H1 (cell line): ENCODE measurements around the gene EPHB1. TPM values are rescaled to one million over a fixed set of nuclear protein-coding genes. Genes with fewer than 3 reads are reported as not detected.

Experiments used
- CTCF ChIA-PET: fragments of 300-600 bp; sonication (Branson Sonifier 250); formaldehyde crosslinking; loops from one replicate; lab custom pipeline; 2021; ENCODE audit not compliant: partially characterized antibody; lab: Charles Lee
- POLR2A ChIA-PET: fragments of 300-600 bp; sonication (Branson Sonifier 250); formaldehyde crosslinking; loops from one replicate; lab custom pipeline; 2021; ENCODE audit warnings: inconsistent platforms; ENCODE audit not compliant: partially characterized antibody; lab: Charles Lee
- DNase-seq, 2 experiments: peaks; one replicate each; pipeline versions ENCODE4 v3.0.0 to v3.0.0-alpha.2; 2010 to 2022; ENCODE audit warnings: low spot score in 2 of 2, low read depth in 1 of 2, mixed read lengths in 1 of 2
- FAIRE-seq: peaks from 2 replicates; lab custom pipeline; 2011; peaks lifted over from hg19 to GRCh38; lab: Jason Lieb, UNC
- H2AFZ ChIP-seq: 2 replicates; pipeline ENCODE4 v1.8.1; 2012; ENCODE audit warnings: low read length, inconsistent platforms
- H2AK5ac ChIP-seq: 2 replicates; pipeline ENCODE4 v1.6.1; 2013; ENCODE audit warnings: low read depth, low read length
- H2BK120ac ChIP-seq: replicated peaks from 2 replicates; pipeline ENCODE3; 2013; ENCODE audit warnings: low read depth, low read length, inconsistent platforms
- H2BK12ac ChIP-seq: 2 replicates; pipeline ENCODE4 v1.6.1; 2013; ENCODE audit warnings: low read depth, low read length
- H2BK15ac ChIP-seq: 2 replicates; pipeline ENCODE4 v1.6.1; 2013; ENCODE audit warnings: low read length
- H2BK20ac ChIP-seq: 2 replicates; pipeline ENCODE4 v1.6.1; 2013; ENCODE audit warnings: low read length
- H2BK5ac ChIP-seq: 2 replicates; pipeline ENCODE4 v1.6.1; 2013; ENCODE audit warnings: low read depth, low read length
- H3K14ac ChIP-seq: 2 replicates; pipeline ENCODE4 v1.6.1; 2013; ENCODE audit warnings: inconsistent platforms; ENCODE audit not compliant: insufficient read length
- H3K18ac ChIP-seq: 2 replicates; pipeline ENCODE4 v1.6.1; 2013; ENCODE audit warnings: low read length; ENCODE audit errors: extremely low read depth
- H3K23ac ChIP-seq: 2 replicates; pipeline ENCODE4 v1.6.1; 2013; ENCODE audit warnings: inconsistent platforms; ENCODE audit not compliant: insufficient read length
- H3K23me2 ChIP-seq: 2 replicates; pipeline ENCODE4 v1.6.1; 2013; ENCODE audit warnings: low read depth, low read length
- H3K27ac ChIP-seq: 2 replicates; pipeline ENCODE4 v1.6.1; 2011; ENCODE audit warnings: low read depth, low read length, inconsistent platforms
- H3K27me3 ChIP-seq, 4 experiments: replicated peaks in 1 of 4; 1 replicate in 1 of 4; 2 replicates in 3 of 4; pipeline versions ENCODE4 v1.6.1 to v1.8.1; 2011 to 2013; ENCODE audit warnings: low read length in 3 of 4, mild to moderate bottlenecking in 3 of 4, inconsistent platforms in 2 of 4, mixed read lengths in 2 of 4, moderate library complexity in 1 of 4; ENCODE audit not compliant: control insufficient read depth in 3 of 4, insufficient read depth in 3 of 4; ENCODE audit errors: extremely low read depth in 1 of 4
- H3K36me3 ChIP-seq, 4 experiments: 2 replicates each; pipeline versions ENCODE4 v1.6.1 to v1.8.1; 2011 to 2013; ENCODE audit warnings: mild to moderate bottlenecking in 4 of 4, low read length in 3 of 4, moderate library complexity in 2 of 4, control low read depth in 1 of 4, inconsistent platforms in 1 of 4; ENCODE audit not compliant: insufficient read depth in 4 of 4, control insufficient read depth in 2 of 4
- H3K4ac ChIP-seq: replicated peaks from 2 replicates; pipeline ENCODE3; 2013; ENCODE audit warnings: low read length, low read depth, mixed read lengths, inconsistent platforms; ENCODE audit not compliant: insufficient read length
- H3K4me1 ChIP-seq, 4 experiments: replicated peaks in 1 of 4; 1 replicate in 1 of 4; 2 replicates in 3 of 4; pipeline versions ENCODE4 v1.6.1 to v1.8.1; 2011 to 2013; ENCODE audit warnings: low read length in 3 of 4, inconsistent platforms in 2 of 4, mixed read lengths in 1 of 4; ENCODE audit not compliant: insufficient read depth in 4 of 4, control insufficient read depth in 3 of 4
- H3K4me2 ChIP-seq, 2 experiments: 2 replicates each; pipeline versions ENCODE4 v1.6.1 to v1.8.1; 2011 to 2013; ENCODE audit warnings: low read depth in 2 of 2, low read length in 2 of 2, control low read depth in 1 of 2, inconsistent platforms in 1 of 2, mild to moderate bottlenecking in 1 of 2; ENCODE audit not compliant: insufficient read depth in 1 of 2
- H3K4me3 ChIP-seq, 4 experiments: fragments of 200-600, 300-600 bp in 1 of 4; sonication (generic), shearing (Covaris generic), sonication (Bioruptor Twin) in 1 of 4; 2 replicates each; pipeline versions ENCODE4 v1.5.1 to v1.8.1; 2011 to 2016; ENCODE audit warnings: low read length in 4 of 4, low read depth in 3 of 4, control low read depth in 2 of 4, inconsistent platforms in 2 of 4, mild to moderate bottlenecking in 2 of 4, mixed read lengths in 1 of 4, moderate library complexity in 1 of 4; ENCODE audit not compliant: insufficient read depth in 2 of 4; ENCODE audit errors: extremely low read depth in 1 of 4
- H3K56ac ChIP-seq: replicated peaks from 2 replicates; pipeline ENCODE3; 2013; ENCODE audit warnings: low read depth, mild to moderate bottlenecking, mixed read lengths, low read length, inconsistent platforms; ENCODE audit not compliant: insufficient read length
- H3K79me1 ChIP-seq: 2 replicates; pipeline ENCODE4 v1.6.1; 2013; ENCODE audit warnings: low read depth, low read length, control low read depth
- H3K79me2 ChIP-seq, 2 experiments: 2 replicates each; pipeline versions ENCODE4 v1.6.1 to v1.8.1; 2012 to 2013; ENCODE audit warnings: low read length in 2 of 2, mild to moderate bottlenecking in 2 of 2, inconsistent platforms in 1 of 2; ENCODE audit not compliant: insufficient read depth in 2 of 2, control insufficient read depth in 1 of 2
- H3K9ac ChIP-seq, 4 experiments: replicated peaks in 1 of 4; 1 replicate in 1 of 4; 2 replicates in 3 of 4; pipeline versions ENCODE4 v1.6.1 to v1.8.1; 2011 to 2013; ENCODE audit warnings: low read depth in 3 of 4, low read length in 3 of 4, control low read depth in 2 of 4, mild to moderate bottlenecking in 2 of 4, moderate library complexity in 2 of 4, inconsistent platforms in 1 of 4; ENCODE audit errors: extremely low read depth in 1 of 4
- H3K9me3 ChIP-seq, 2 experiments: 2 replicates each; pipeline versions ENCODE4 v1.6.1 to v1.8.1; 2012 to 2013; ENCODE audit warnings: mild to moderate bottlenecking in 2 of 2, moderate library complexity in 2 of 2, control low read depth in 1 of 2, inconsistent platforms in 1 of 2, low read depth in 1 of 2, low read length in 1 of 2, mixed read lengths in 1 of 2; ENCODE audit not compliant: insufficient read depth in 2 of 2
- H4K20me1 ChIP-seq, 2 experiments: replicated peaks in 1 of 2; 2 replicates each; pipeline versions ENCODE3 to v1.8.1; 2011 to 2013; ENCODE audit warnings: inconsistent platforms in 2 of 2, low read length in 2 of 2, mild to moderate bottlenecking in 1 of 2; ENCODE audit not compliant: insufficient read depth in 2 of 2, control insufficient read depth in 1 of 2
- H4K5ac ChIP-seq: 2 replicates; pipeline ENCODE4 v1.6.1; 2013; ENCODE audit warnings: low read length, low read depth, mixed read lengths, inconsistent platforms; ENCODE audit not compliant: insufficient read length
- H4K8ac ChIP-seq: 2 replicates; pipeline ENCODE4 v1.8.0; 2013; ENCODE audit warnings: mild to moderate bottlenecking, moderate library complexity, low read length, inconsistent platforms; ENCODE audit not compliant: insufficient read depth; ENCODE audit errors: extremely low read depth
- H4K91ac ChIP-seq: replicated peaks from 2 replicates; pipeline ENCODE3; 2013; ENCODE audit warnings: low read length, mixed read lengths, inconsistent platforms; ENCODE audit not compliant: insufficient read length
- ATF2 ChIP-seq: IDR thresholded peaks from 2 replicates; pipeline ENCODE4 v1.6.1; 2012; ENCODE audit warnings: low read length, inconsistent platforms
- CBX8 ChIP-seq: fragments of 300-800, 300-1000 bp; sonication (generic); IDR thresholded peaks from 2 replicates; pipeline ENCODE4 v1.7.1; 2016; ENCODE audit warnings: low read depth, low read length, borderline replicate concordance
- CEBPB ChIP-seq: IDR thresholded peaks from 2 replicates; pipeline ENCODE4 v1.6.1; 2012; ENCODE audit warnings: low read depth, low read length
- CREB1 ChIP-seq: IDR thresholded peaks from 2 replicates; pipeline ENCODE4 v1.6.1; 2012; ENCODE audit warnings: inconsistent platforms
- CTCF ChIP-seq, 3 experiments: IDR thresholded peaks; 1 replicate in 2 of 3; 2 replicates in 1 of 3; pipeline versions ENCODE4 v1.5.1 to v1.6.1; 2011; ENCODE audit warnings: low read length in 3 of 3, mild to moderate bottlenecking in 3 of 3, inconsistent platforms in 2 of 3, low read depth in 1 of 3, moderate library complexity in 1 of 3; ENCODE audit not compliant: insufficient read depth in 1 of 3; ENCODE audit errors: control extremely low read depth in 1 of 3
- FOSL1 ChIP-seq: IDR thresholded peaks from 2 replicates; pipeline ENCODE4 v1.6.1; 2011; ENCODE audit warnings: mild to moderate bottlenecking, low read depth, low read length, moderate library complexity; ENCODE audit not compliant: insufficient read depth
- HDAC6 ChIP-seq: IDR thresholded peaks from one replicate; pipeline ENCODE4 v1.7.1; 2012; ENCODE audit warnings: low read depth, mild to moderate bottlenecking, inconsistent platforms, low read length, moderate library complexity
- KDM1A ChIP-seq: fragments of 200-600, 300-600 bp; sonication (generic); IDR thresholded peaks from 2 replicates; pipeline ENCODE4 v1.7.1; 2016; ENCODE audit warnings: mild to moderate bottlenecking, low read length, borderline replicate concordance
- PHF8 ChIP-seq: fragments of 200-600 bp; sonication (generic); conservative IDR thresholded peaks from 2 replicates; pipeline ENCODE4 v1.7.1; 2012; ENCODE audit warnings: low read depth, mild to moderate bottlenecking, inconsistent platforms, low read length, moderate library complexity
- SRF ChIP-seq: IDR thresholded peaks from 2 replicates; pipeline ENCODE4 v1.6.1; 2011; ENCODE audit warnings: mild to moderate bottlenecking, low read depth, low read length, moderate library complexity
- TEAD4 ChIP-seq: IDR thresholded peaks from 2 replicates; pipeline ENCODE4 v1.6.1; 2012; ENCODE audit warnings: low read depth, low read length, inconsistent platforms, mixed read lengths
- WGBS, 2 experiments: shearing (Covaris generic) in 1 of 2; methylation state at CpG; one replicate each; pipeline versions ENCODE4 v1.1.6 to v1.1.7; 2013 to 2015; ENCODE audit warnings: low lambda C conversion rate in 2 of 2, mixed read lengths in 2 of 2, inconsistent platforms in 1 of 2, low coverage in 1 of 2, missing lambda C conversion rate in 1 of 2; ENCODE audit not compliant: insufficient replicate concordance in 2 of 2, insufficient coverage in 1 of 2, insufficient read length in 1 of 2; ENCODE audit errors: extremely low coverage in 1 of 2, missing lambda C conversion rate in 1 of 2; 5-methylcytosine and 5-hydroxymethylcytosine counted together
- polyA plus RNA-seq, 7 experiments: library from polyadenylated mRNA; depleted of rRNA in 3 of 7; stranded (reverse) in 5 of 7; unstranded in 2 of 7; fragments of >200 nt in 5 of 7; fragments of 200-250 nt in 2 of 7; gene quantifications; 1 replicate in 5 of 7; 2 replicates in 1 of 7; 4 replicates in 1 of 7; pipeline versions ENCODE4 v1.2.1 to v1.2.3, GENCODE V29; 2011 to 2013; ENCODE audit warnings: missing spikeins in 2 of 7, mixed read lengths in 2 of 7
- total RNA-seq: library from RNA; stranded (reverse); fragmentation: NEBNext Ultra II Directional; extraction: Animal tissue kit (Norgen Biotek cat#: 25700); gene quantifications from 2 replicates; pipeline ENCODE4 v1.2.1, GENCODE V29; 2021

Gene EPHB1
- total and polyA plus RNA-seq, 2 of the 8 experiments (the other 6 are each of a cell fraction or from before 2014, with no cell fraction given) = 3.5 to 5.9 TPM

- Histone ChIP-seq H3K56ac (no peak overlapping the region), H3K9ac (no peak overlapping the region), H3K4me1 (no peaks in the 10 kb centered on the region), H3K18ac (no peak overlapping the region), H2BK12ac (no peak overlapping the region), H3K9me3 (peaks cover 0 to 4% of the 10 kb centered on the region in 2 experiments; a peak in 1 of 4 replicates), H2BK5ac (no peak overlapping the region), H3K23ac (no peak overlapping the region), H3K27ac (no peak overlapping the region), H3K27me3 (no peaks in the 10 kb centered on the region), H3K36me3 (no peaks in the 10 kb centered on the region), H3K79me2 (no peaks in the 10 kb centered on the region), H3K4ac (no peak overlapping the region), H2AFZ (no peak overlapping the region), H3K23me2 (no peaks in the 10 kb centered on the region), H3K79me1 (no peaks in the 10 kb centered on the region), H3K4me3 (no peak overlapping the region), H3K4me2 (no peak overlapping the region), H3K14ac (no peak overlapping the region), H4K5ac (no peak overlapping the region), H4K91ac (no peak overlapping the region), H2BK20ac (no peak overlapping the region), H4K20me1 (no peaks in the 10 kb centered on the region), H2AK5ac (no peak overlapping the region), H4K8ac (no peak overlapping the region), H2BK120ac (no peak overlapping the region), H2BK15ac (no peak overlapping the region)
- FAIRE-seq (no peak), DNase-seq (no peak)
- WGBS, 2 experiments = 95 to 100% methylated on average over 2 to 4 of the region's 4 CpGs
- POLR2A ChIA-PET = no interaction called here
- CTCF ChIA-PET = interaction anchor here (0.7 kb wide), 1 partner anchor 246 kb away, joined by 3 read pairs; no protein-coding TSS in a partner anchor
- TF ChIP-seq CTCF (IDR thresholded peaks at IDR 0.05; ENCODE audit: control extremely low read depth in 1 of 3, insufficient read depth in 1 of 3, low read depth in 1 of 3, low read length in 3 of 3) (no peak), FOSL1 (no peak), TEAD4 (no peak), KDM1A (no peak), ATF2 (no peak), PHF8 (no peak), CBX8 (no peak), HDAC6 (no peak), CREB1 (no peak), CEBPB (no peak), SRF (no peak)
These were observed 205.4 kb downstream of the EPHB1 start for GRCh38 chr3:135000465-135000864.
